Skeletal muscle satellite cell (primary cell): Measurements from ENCODE around the gene ZNF792.
"Not testable (repeated sequence)": the region's sequence is repeated elsewhere in the genome, so short reads cannot be mapped to it uniquely, and the experiment has no call there.

Experiments
- H3K27me3 ChIP-seq: 2 replicates; pipeline ENCODE4 v1.7.0; 2013; ENCODE audit warnings: low read length; ENCODE audit not compliant: control insufficient read depth, insufficient read depth
- H3K36me3 ChIP-seq: 2 replicates; pipeline ENCODE4 v1.7.0; 2013; ENCODE audit warnings: mild to moderate bottlenecking, control low read depth, low read length; ENCODE audit not compliant: insufficient read depth
- H3K4me1 ChIP-seq: 2 replicates; pipeline ENCODE4 v1.7.0; 2013; ENCODE audit warnings: low read length; ENCODE audit not compliant: control insufficient read depth, insufficient read depth
- H3K4me2 ChIP-seq: 2 replicates; pipeline ENCODE4 v1.7.0; 2013; ENCODE audit warnings: mild to moderate bottlenecking, low read length
- H3K4me3 ChIP-seq: 2 replicates; pipeline ENCODE4 v1.7.0; 2013; ENCODE audit warnings: low read length
- H3K9ac ChIP-seq: 2 replicates; pipeline ENCODE4 v1.7.0; 2013; ENCODE audit warnings: mild to moderate bottlenecking, low read depth, low read length, moderate library complexity
- H3K9me3 ChIP-seq: replicated peaks from 2 replicates; pipeline ENCODE4 v1.7.0; 2013; ENCODE audit warnings: mild to moderate bottlenecking, control low read depth, low read length

ZNF792 gene

GRCh38 chr19:34994643-34995541 lies 30.9 kb upstream of the ZNF792 start:
- H3K36me3 ChIP-seq, result no peaks in the 10 kb centered on the region
- peak overlapping the region; percentile 18 for H3K9ac ChIP-seq
- H3K4me3 ChIP-seq, result no peak overlapping the region
- H3K4me1 ChIP-seq, result peaks cover 15% of the 10 kb centered on the region
- no peaks in the 10 kb centered on the region for H3K9me3 ChIP-seq
- H3K27me3 ChIP-seq, result peaks cover 10% of the 10 kb centered on the region
- no peak overlapping the region for H3K4me2 ChIP-seq

GRCh38 chr19:34994286-34994642 lies 30.2 kb upstream of the ZNF792 start:
- H3K27me3 ChIP-seq, result peaks cover 10% of the 10 kb centered on the region
- H3K4me3 ChIP-seq, result no peak overlapping the region
- H3K4me1 ChIP-seq, result peaks cover 11% of the 10 kb centered on the region
- no peaks in the 10 kb centered on the region for H3K36me3 ChIP-seq
- no peak overlapping the region for H3K4me2 ChIP-seq
- no peaks in the 10 kb centered on the region for H3K9me3 ChIP-seq
- H3K9ac ChIP-seq, result no peak overlapping the region

GRCh38 chr19:34992582-34992981 lies 28.6 kb upstream of the ZNF792 start:
- H3K9ac ChIP-seq, H3K27me3 ChIP-seq, H3K4me3 ChIP-seq, H3K9me3 ChIP-seq, H3K36me3 ChIP-seq, H3K4me2 ChIP-seq, H3K4me1 ChIP-seq: not testable (repeated sequence)

GRCh38 chr19:34991542-34992333 lies 27.7 kb upstream of the ZNF792 start:
- Histone ChIP-seq H3K4me2 (no peak overlapping the region), H3K36me3 (no peaks in the 10 kb centered on the region), H3K4me1 (peaks cover 8% of the 10 kb centered on the region), H3K27me3 (peaks cover 10% of the 10 kb centered on the region), H3K9ac (no peak overlapping the region), H3K9me3 (no peaks in the 10 kb centered on the region), H3K4me3 (no peak overlapping the region)

GRCh38 chr19:34990578-34991192 lies 26.7 kb upstream of the ZNF792 start:
- no peak overlapping the region for H3K4me2 ChIP-seq
- H3K4me3 ChIP-seq, result no peak overlapping the region
- peaks cover 8% of the 10 kb centered on the region for H3K4me1 ChIP-seq
- H3K9me3 ChIP-seq, result no peaks in the 10 kb centered on the region
- no peak overlapping the region for H3K9ac ChIP-seq
- H3K36me3 ChIP-seq, result no peaks in the 10 kb centered on the region
- H3K27me3 ChIP-seq, result peaks cover 10% of the 10 kb centered on the region

GRCh38 chr19:34989298-34989697 lies 25.3 kb upstream of the ZNF792 start:
- H3K4me1 ChIP-seq, result no peaks in the 10 kb centered on the region
- peaks cover 10% of the 10 kb centered on the region for H3K27me3 ChIP-seq
- no peaks in the 10 kb centered on the region for H3K9me3 ChIP-seq
- H3K4me3 ChIP-seq, result no peak overlapping the region
- no peak overlapping the region for H3K4me2 ChIP-seq
- no peak overlapping the region for H3K9ac ChIP-seq
- H3K36me3 ChIP-seq, result no peaks in the 10 kb centered on the region

- no peaks in the 10 kb centered on the region for H3K4me1 ChIP-seq
- no peaks in the 10 kb centered on the region for H3K9me3 ChIP-seq
- H3K27me3 ChIP-seq, result peaks cover 12% of the 10 kb centered on the region
- no peak overlapping the region for H3K4me3 ChIP-seq
- H3K4me2 ChIP-seq, result no peak overlapping the region
- no peak overlapping the region for H3K9ac ChIP-seq
- H3K36me3 ChIP-seq, result no peaks in the 10 kb centered on the region
These were observed 24.1 kb upstream of the ZNF792 start for GRCh38 chr19:34988119-34988518.

- no peak overlapping the region for H3K4me2 ChIP-seq
- H3K27me3 ChIP-seq, result peaks cover 6% of the 10 kb centered on the region
- no peaks in the 10 kb centered on the region for H3K4me1 ChIP-seq
- H3K9me3 ChIP-seq, result no peaks in the 10 kb centered on the region
- H3K4me3 ChIP-seq, result no peak overlapping the region
- no peak overlapping the region for H3K9ac ChIP-seq
- no peaks in the 10 kb centered on the region for H3K36me3 ChIP-seq
These were observed 21.4 kb upstream of the ZNF792 start for GRCh38 chr19:34985249-34986022.

- H3K9me3 ChIP-seq, result no peaks in the 10 kb centered on the region
- H3K9ac ChIP-seq, result no peak overlapping the region
- no peaks in the 10 kb centered on the region for H3K36me3 ChIP-seq
- H3K4me3 ChIP-seq, result no peak overlapping the region
- no peaks in the 10 kb centered on the region for H3K4me1 ChIP-seq
- no peak overlapping the region for H3K4me2 ChIP-seq
- peaks cover 9% of the 10 kb centered on the region for H3K27me3 ChIP-seq
These were observed 20.3 kb upstream of the ZNF792 start for GRCh38 chr19:34984287-34984686.

GRCh38 chr19:34983786-34984185 lies 19.8 kb upstream of the ZNF792 start:
- no peak overlapping the region for H3K4me2 ChIP-seq

GRCh38 chr19:34982275-34982674 lies 18.2 kb upstream of the ZNF792 start:
- H3K4me3 ChIP-seq, result no peak overlapping the region
- H3K9me3 ChIP-seq, result no peaks in the 10 kb centered on the region
- H3K4me2 ChIP-seq, result no peak overlapping the region
- H3K4me1 ChIP-seq, result no peaks in the 10 kb centered on the region
- H3K36me3 ChIP-seq, result no peaks in the 10 kb centered on the region
- H3K9ac ChIP-seq, result no peak overlapping the region
- peaks cover 12% of the 10 kb centered on the region for H3K27me3 ChIP-seq

More at GRCh38 chr19:34983786-34984185, 19.8 kb upstream of the ZNF792 start:
- Histone ChIP-seq H3K4me3 (no peak overlapping the region), H3K27me3 (peaks cover 12% of the 10 kb centered on the region), H3K9ac (no peak overlapping the region), H3K9me3 (no peaks in the 10 kb centered on the region), H3K36me3 (no peaks in the 10 kb centered on the region), H3K4me1 (no peaks in the 10 kb centered on the region)
